NCI-H510A (cell line): Measurements from ENCODE around the gene F2.

Experiments
- DNase-seq: peaks from one replicate; lab custom pipeline; 2025; lab: John Stamatoyannopoulos, UW

Gene F2

GRCh38 chr11:46718155-46719019 lies 626 bp upstream of the F2 start:
- peak; percentile 38 for DNase-seq

- no peak for DNase-seq
Measured at GRCh38 chr11:46719543-46720218, 668 bp downstream of the F2 start.

GRCh38 chr11:46721286-46721685 lies 2.3 kb downstream of the F2 start:
- DNase-seq: no peak

GRCh38 chr11:46722566-46723358 lies 3.7 kb downstream of the F2 start:
- no peak for DNase-seq

- no peak for DNase-seq
Measured at GRCh38 chr11:46723359-46723680, 4.3 kb downstream of the F2 start.

GRCh38 chr11:46724088-46724487 lies 5.1 kb downstream of the F2 start:
- DNase-seq: no peak

- no peak for DNase-seq
Measured at GRCh38 chr11:46725338-46726205, 6.6 kb downstream of the F2 start.

GRCh38 chr11:46726206-46726862 lies 7.3 kb downstream of the F2 start:
- DNase-seq: no peak

GRCh38 chr11:46727952-46728658 lies 9.1 kb downstream of the F2 start:
- no peak for DNase-seq

- no peak for DNase-seq
Measured at GRCh38 chr11:46728659-46729040, 9.6 kb downstream of the F2 start.

GRCh38 chr11:46729110-46730027 lies 10.4 kb downstream of the F2 start:
- no peak for DNase-seq

GRCh38 chr11:46731545-46731944 lies 12.5 kb downstream of the F2 start:
- DNase-seq: no peak

- no peak for DNase-seq
Measured at GRCh38 chr11:46733234-46733633, 14.2 kb downstream of the F2 start.

GRCh38 chr11:46736146-46736545 lies 17.1 kb downstream of the F2 start:
- no peak for DNase-seq

GRCh38 chr11:46736615-46737014 lies 17.6 kb downstream of the F2 start:
- no peak for DNase-seq

- DNase-seq: no peak
Measured at GRCh38 chr11:46737699-46738098, 18.7 kb downstream of the F2 start.

- DNase-seq: no peak
Measured at GRCh38 chr11:46738887-46739286, 19.9 kb downstream of the F2 start.

- no peak for DNase-seq
Measured at GRCh38 chr11:46741600-46742484, 22.8 kb downstream of the F2 start.

- DNase-seq: no peak
Measured at GRCh38 chr11:46743043-46743442, 24.0 kb downstream of the F2 start.
